Fibroblast of villous mesenchyme (primary cell): ENCODE results near the gene MCEE. TPM values are rescaled to one million over a fixed set of nuclear protein-coding genes. Genes with fewer than 3 reads are reported as not detected.
"Not testable (repeated sequence)": the region's sequence is repeated elsewhere in the genome, so short reads cannot be mapped to it uniquely, and the experiment has no call there.

Experiments used
- DNase-seq: peaks from one replicate; pipeline ENCODE4 v3.0.0-alpha.2; 2010; ENCODE audit warnings: low read depth
- H3K4me3 ChIP-seq: 2 replicates; pipeline ENCODE4 v1.5.1; 2011; ENCODE audit warnings: low read depth, mild to moderate bottlenecking, low read length
- total RNA-seq: library from RNA; depleted of rRNA; stranded (reverse); fragments of >200 nt; gene quantifications from 2 replicates; pipeline ENCODE4 v1.2.3, GENCODE V29; 2012
- TF ChIP-seq, protein P1 (sequence below): IDR thresholded peaks from 2 replicates; pipeline ENCODE4 v1.5.1; 2012; ENCODE audit warnings: low read depth, mild to moderate bottlenecking, low read length; ENCODE audit not compliant: insufficient read depth

Gene MCEE
- total RNA-seq, 1 donor = 14.2 TPM

DNA sequence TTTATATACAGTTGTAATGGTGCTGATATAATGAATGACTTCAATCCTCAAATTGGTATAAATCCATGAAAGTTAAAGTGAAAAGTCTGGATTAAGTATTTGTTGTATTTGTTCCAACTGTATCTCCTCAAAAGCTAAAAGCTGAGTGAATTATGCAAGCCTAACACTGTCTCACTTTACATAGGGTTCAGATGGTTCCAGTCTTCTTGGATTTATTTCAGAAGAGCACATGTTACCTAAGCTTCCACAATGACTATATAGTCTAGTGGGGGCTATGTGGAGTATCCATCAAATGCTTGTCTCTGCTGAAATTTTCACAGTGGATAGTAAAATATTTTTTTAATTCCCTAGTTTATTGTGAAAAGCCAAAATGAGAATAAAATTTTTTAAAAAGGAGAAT lies 13.0 kb downstream of the MCEE start:
- DNase-seq = no peak
- H3K4me3 ChIP-seq = no peak overlapping the region
- TF ChIP-seq, protein P1, sequence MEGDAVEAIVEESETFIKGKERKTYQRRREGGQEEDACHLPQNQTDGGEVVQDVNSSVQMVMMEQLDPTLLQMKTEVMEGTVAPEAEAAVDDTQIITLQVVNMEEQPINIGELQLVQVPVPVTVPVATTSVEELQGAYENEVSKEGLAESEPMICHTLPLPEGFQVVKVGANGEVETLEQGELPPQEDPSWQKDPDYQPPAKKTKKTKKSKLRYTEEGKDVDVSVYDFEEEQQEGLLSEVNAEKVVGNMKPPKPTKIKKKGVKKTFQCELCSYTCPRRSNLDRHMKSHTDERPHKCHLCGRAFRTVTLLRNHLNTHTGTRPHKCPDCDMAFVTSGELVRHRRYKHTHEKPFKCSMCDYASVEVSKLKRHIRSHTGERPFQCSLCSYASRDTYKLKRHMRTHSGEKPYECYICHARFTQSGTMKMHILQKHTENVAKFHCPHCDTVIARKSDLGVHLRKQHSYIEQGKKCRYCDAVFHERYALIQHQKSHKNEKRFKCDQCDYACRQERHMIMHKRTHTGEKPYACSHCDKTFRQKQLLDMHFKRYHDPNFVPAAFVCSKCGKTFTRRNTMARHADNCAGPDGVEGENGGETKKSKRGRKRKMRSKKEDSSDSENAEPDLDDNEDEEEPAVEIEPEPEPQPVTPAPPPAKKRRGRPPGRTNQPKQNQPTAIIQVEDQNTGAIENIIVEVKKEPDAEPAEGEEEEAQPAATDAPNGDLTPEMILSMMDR = no peak

DNA sequence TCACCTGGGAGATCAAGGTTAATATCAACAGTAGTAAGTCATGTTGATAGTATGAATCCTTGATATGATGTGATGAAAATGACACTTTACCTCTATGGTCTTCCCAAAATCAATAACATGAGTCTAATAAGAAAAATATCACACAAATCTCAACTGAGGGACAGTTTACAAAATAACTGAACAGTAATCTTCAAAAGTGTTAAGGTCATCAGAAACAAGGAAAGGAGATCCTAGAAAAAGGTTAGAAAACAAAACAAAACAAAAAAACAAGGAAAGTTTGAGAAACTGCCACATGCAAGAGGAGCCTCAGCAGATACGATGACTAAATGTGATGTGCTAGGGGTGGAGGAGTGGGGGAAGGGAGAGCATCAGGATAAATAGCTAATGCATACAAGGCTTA lies 16.2 kb downstream of the MCEE start:
- H3K4me3 ChIP-seq = no peak overlapping the region
- no peak for DNase-seq
- TF ChIP-seq, protein P1 = no peak

DNA sequence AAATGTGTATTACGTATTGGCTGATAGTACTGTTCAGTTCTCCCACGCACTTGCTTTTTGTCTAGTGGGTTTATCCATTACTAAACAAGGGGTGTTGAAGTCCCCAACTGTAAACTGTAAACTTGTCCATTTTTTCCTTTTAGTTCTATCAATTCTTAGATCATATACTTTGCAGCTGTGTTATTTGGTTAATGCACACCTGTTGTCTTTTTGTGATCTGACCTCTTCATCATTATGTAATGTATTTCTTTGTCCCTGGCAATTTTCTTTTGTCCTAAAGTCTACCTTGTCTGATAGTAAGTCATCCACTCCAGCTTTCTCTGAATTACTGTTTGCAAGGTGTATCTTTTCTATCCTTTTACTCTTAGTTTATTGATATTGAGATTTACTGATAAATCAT lies 21.9 kb downstream of the MCEE start:
- no peak overlapping the region for H3K4me3 ChIP-seq
- TF ChIP-seq, protein P1 = no peak
- no peak for DNase-seq

DNA sequence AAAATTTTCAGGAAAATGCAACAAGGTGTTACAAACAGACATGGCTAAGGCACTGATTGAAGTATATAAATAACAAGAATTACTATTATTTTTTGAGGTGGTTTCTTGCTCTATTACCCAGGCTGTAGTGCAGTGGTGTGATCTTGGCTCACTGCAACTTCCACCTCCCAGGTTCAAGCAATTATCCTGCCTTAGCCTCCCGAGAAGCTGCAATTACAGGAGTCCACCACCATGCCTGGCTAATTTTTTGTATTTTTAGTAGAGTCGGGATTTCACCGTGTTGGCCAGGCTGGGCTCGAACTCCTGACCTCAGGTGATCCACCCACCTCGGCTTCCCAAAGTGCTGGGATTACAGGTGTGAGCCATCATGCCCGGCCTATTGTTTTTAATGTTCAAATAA lies 23.6 kb downstream of the MCEE start:
- DNase-seq, H3K4me3 ChIP-seq: not testable (repeated sequence)

DNA sequence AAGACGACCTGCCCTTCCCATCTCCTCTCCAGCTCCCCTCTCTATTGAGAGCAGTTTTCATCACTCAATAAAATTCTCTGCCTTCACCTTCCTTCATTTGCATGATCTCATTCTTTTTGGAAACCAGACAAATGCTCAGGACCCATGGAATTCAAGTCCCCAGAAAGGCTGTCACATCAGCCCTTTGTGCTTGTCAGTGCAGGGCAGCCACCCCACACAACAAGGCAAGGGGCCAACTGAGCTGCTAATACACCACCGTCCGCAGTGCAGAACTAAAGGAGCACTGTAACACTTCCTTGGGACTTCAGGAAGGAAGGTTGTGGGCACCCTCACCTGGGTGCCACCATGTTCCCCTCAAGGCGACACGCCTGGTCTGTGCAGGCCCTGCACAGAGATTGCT lies 26.2 kb downstream of the MCEE start:
- no peak for DNase-seq
- no peak overlapping the region for H3K4me3 ChIP-seq
- TF ChIP-seq, protein P1 = no peak

DNA sequence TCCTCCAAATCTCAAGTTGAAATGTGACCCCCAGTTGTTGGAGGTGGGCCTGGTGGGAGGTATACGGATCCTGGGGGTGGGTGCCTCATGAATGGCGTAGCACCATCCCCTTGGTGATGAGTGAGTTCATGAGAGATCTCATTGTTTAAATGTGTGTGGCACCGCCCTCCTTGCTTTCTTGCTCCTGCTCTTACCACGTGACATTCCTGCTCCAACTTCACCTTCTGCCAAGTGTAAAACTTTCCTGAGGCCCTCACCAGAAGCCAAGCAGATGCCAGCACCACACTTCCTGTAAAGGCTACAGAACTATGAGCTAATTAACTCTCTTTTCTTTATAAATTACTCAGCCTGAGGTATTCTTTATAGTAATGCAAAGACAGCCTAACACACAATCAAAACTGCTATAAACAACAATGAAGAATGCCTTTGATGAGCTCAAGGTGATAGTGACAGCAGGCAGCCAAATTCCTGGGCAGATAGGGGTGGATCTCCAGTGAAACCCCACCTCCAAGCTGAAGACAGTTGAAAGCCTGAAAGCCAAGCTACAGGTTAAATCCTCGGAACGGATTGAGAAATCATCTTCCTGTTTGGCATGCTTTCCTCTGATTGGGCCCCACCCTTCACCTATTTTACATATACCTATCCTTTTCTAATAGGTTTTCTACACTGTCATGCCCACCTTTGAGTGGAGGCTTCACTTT lies 26.9 kb downstream of the MCEE start:
- TF ChIP-seq, protein P1 = no peak
- H3K4me3 ChIP-seq = no peak overlapping the region
- no peak for DNase-seq

DNA sequence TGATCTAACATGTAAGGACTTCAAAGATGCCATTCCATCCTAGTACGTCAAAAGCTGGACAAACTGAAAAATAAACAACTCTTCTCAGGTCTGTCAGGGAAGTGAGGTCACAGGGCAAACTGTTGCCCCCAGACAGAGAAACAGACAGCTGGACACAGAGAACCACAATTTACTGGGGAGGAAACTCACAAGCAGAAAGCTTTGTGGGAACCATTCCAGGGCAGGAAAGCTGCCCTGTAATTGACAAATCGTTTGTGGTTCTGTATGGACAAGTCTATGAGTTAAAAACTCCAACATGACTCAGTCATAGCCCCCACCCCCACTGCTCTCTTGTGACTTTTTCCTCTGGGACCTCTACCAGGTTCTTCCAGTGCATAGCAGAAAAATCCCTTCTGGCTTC lies 28.4 kb downstream of the MCEE start:
- TF ChIP-seq, protein P1 = no peak
- H3K4me3 ChIP-seq = no peak overlapping the region
- DNase-seq = peak; percentile 56
